Stimulated activated CD4-positive, alpha-beta T cell treated with anti-CD3 and anti-CD28 coated beads, Interleukin-1b, Interleukin-23, amount 100 ng/mL, for 24 hours (primary cell): Measurements from ENCODE around the gene ATP6V1G2.
A peak's percentile ranks its signal among the peaks of the same experiment; 100 is the strongest.
"Not testable (repeated sequence)": the region's sequence is repeated elsewhere in the genome, so short reads cannot be mapped to it uniquely, and the experiment has no call there.

ENCODE experiments used
- DNase-seq, 4 experiments: peaks; one replicate each; pipeline ENCODE4 v3.0.0-alpha.2; 2020; ENCODE audit warnings: low read depth in 4 of 4, low spot score in 1 of 4

Gene ATP6V1G2

GRCh38 chr6:31546339-31546957 is at the start of gene ATP6V1G2:
Gene ATP6V1G2 (minus strand): TSS chr6:31546608. CDS start chr6:31546559, 49 bp downstream.
- peak; percentile 62 to 88 (median 74) for DNase-seq

GRCh38 chr6:31592396-31592771 is 46.0 kb upstream of the ATP6V1G2 start:
- DNase-seq, result no peak

- DNase-seq, result not testable (repeated sequence)
Measured at GRCh38 chr6:31590691-31591090, 44.3 kb upstream of the ATP6V1G2 start.

- no peak for DNase-seq
Measured at GRCh38 chr6:31588871-31589650, 42.7 kb upstream of the ATP6V1G2 start.

GRCh38 chr6:31587791-31588777 is 41.7 kb upstream of the ATP6V1G2 start:
- DNase-seq, result no peak

- no peak for DNase-seq
Measured at GRCh38 chr6:31586599-31587281, 40.3 kb upstream of the ATP6V1G2 start.

- no peak for DNase-seq
Measured at GRCh38 chr6:31586008-31586407, 39.6 kb upstream of the ATP6V1G2 start, which contains the start of gene LST1. Gene LST1 (plus strand): TSS chr6:31586277. CDS start chr6:31587300, 1,023 bp downstream.

- DNase-seq, result no peak
Measured at GRCh38 chr6:31585491-31585890, 39.1 kb upstream of the ATP6V1G2 start.

GRCh38 chr6:31582230-31582643 is 35.8 kb upstream of the ATP6V1G2 start, which contains the start of gene LTB:
Gene LTB (minus strand): TSS chr6:31582424. CDS start chr6:31582417, 7 bp downstream.
- no peak for DNase-seq

- no peak for DNase-seq
Measured at GRCh38 chr6:31581434-31582229, 35.2 kb upstream of the ATP6V1G2 start.

GRCh38 chr6:31580807-31581433 is 34.5 kb upstream of the ATP6V1G2 start:
- DNase-seq, result peak; percentile 74 to 92 (median 82)

GRCh38 chr6:31580438-31580740 is 34.0 kb upstream of the ATP6V1G2 start:
- no peak for DNase-seq

GRCh38 chr6:31579546-31580437 is 33.4 kb upstream of the ATP6V1G2 start:
- peak in 1 of 4 experiments; percentile 41 for DNase-seq

- DNase-seq, result no peak
Measured at GRCh38 chr6:31579119-31579505, 32.7 kb upstream of the ATP6V1G2 start.

- DNase-seq, result peak in 1 of 4 experiments; percentile 37
Measured at GRCh38 chr6:31578184-31579118, 32.0 kb upstream of the ATP6V1G2 start.

GRCh38 chr6:31577579-31577966 is 31.2 kb upstream of the ATP6V1G2 start:
- no peak for DNase-seq

- peak in 1 of 4 experiments; percentile 49 for DNase-seq
Measured at GRCh38 chr6:31576897-31577578, 30.6 kb upstream of the ATP6V1G2 start.
